Endothelial cell of umbilical vein (primary cell): ENCODE data around the gene RAB28. TPM values are rescaled to one million over a fixed set of nuclear protein-coding genes. Genes with fewer than 3 reads are reported as not detected.

Experiments used
- BruUV-seq: library from RNA; stranded (reverse); fragments of 400-500 nt; replicated peaks from 2 replicates; lab custom pipeline; 2021; lab: Mats Ljungman, UMichigan
- CTCF ChIA-PET: fragments of 300-600, 350-600 bp; sonication (Branson Sonifier 250); formaldehyde crosslinking; loops from one replicate; lab custom pipeline; 2021; ENCODE audit warnings: antibody characterized with exemption, inconsistent platforms; lab: Charles Lee
- POLR2A ChIA-PET: fragments of 300-600, 350-600 bp; sonication (Branson Sonifier 250); formaldehyde crosslinking; loops from one replicate; lab custom pipeline; 2021; ENCODE audit warnings: antibody characterized with exemption, inconsistent platforms; lab: Charles Lee
- DNase-seq: peaks from one replicate; pipeline ENCODE4 v3.0.0-alpha.2; 2011; ENCODE audit warnings: low read depth, low spot score
- FAIRE-seq: peaks from 2 replicates; lab custom pipeline; 2011; peaks lifted over from hg19 to GRCh38; lab: Jason Lieb, UNC
- H2AFZ ChIP-seq: 2 replicates; pipeline ENCODE4 v1.6.0; 2012; ENCODE audit warnings: low read depth, low read length, control low read depth, inconsistent platforms
- H3K27ac ChIP-seq: 2 replicates; pipeline ENCODE4 v1.5.1; 2011; ENCODE audit warnings: low read depth, mild to moderate bottlenecking, control low read depth, low read length, moderate library complexity; ENCODE audit not compliant: insufficient read depth
- H3K27me3 ChIP-seq, 2 experiments: 2 replicates each; pipeline versions ENCODE4 v1.6.0 to v1.6.1; 2011; ENCODE audit warnings: low read length in 2 of 2, mixed read lengths in 1 of 2; ENCODE audit not compliant: control insufficient read depth in 2 of 2, insufficient read depth in 2 of 2
- H3K36me3 ChIP-seq, 2 experiments: 2 replicates in 1 of 2; 3 replicates in 1 of 2; pipeline ENCODE4 v1.5.1; 2011; ENCODE audit warnings: low read length in 2 of 2, mild to moderate bottlenecking in 1 of 2, moderate library complexity in 1 of 2; ENCODE audit not compliant: control insufficient read depth in 2 of 2, insufficient read depth in 2 of 2; ENCODE audit errors: extremely low read depth in 1 of 2
- H3K4me1 ChIP-seq: 3 replicates; pipeline ENCODE4 v1.5.1; 2011; ENCODE audit warnings: mild to moderate bottlenecking, low read length; ENCODE audit not compliant: control insufficient read depth, insufficient read depth; ENCODE audit errors: extremely low read depth
- H3K4me2 ChIP-seq: 2 replicates; pipeline ENCODE4 v1.6.1; 2011; ENCODE audit warnings: low read length, control low read depth, mixed read lengths; ENCODE audit not compliant: insufficient read depth
- H3K4me3 ChIP-seq, 3 experiments: fragments of 200-600 bp in 1 of 3; sonication (generic), shearing (Covaris generic) in 1 of 3; replicated peaks in 1 of 3; 2 replicates each; pipeline ENCODE4 v1.5.1; 2011 to 2016; ENCODE audit warnings: control low read depth in 3 of 3, low read length in 3 of 3, mild to moderate bottlenecking in 2 of 3, inconsistent platforms in 1 of 3, low read depth in 1 of 3, moderate library complexity in 1 of 3; ENCODE audit not compliant: insufficient read depth in 1 of 3
- H3K79me2 ChIP-seq: 2 replicates; pipeline ENCODE4 v1.6.0; 2012; ENCODE audit warnings: low read length, inconsistent platforms; ENCODE audit not compliant: control insufficient read depth, insufficient read depth
- H3K9ac ChIP-seq: replicated peaks from 2 replicates; pipeline ENCODE3; 2011; ENCODE audit warnings: low read length, control low read depth; ENCODE audit not compliant: insufficient read depth; ENCODE audit errors: extremely low read depth
- H3K9me1 ChIP-seq: replicated peaks from 3 replicates; pipeline ENCODE4 v1.6.0; 2011; ENCODE audit warnings: mild to moderate bottlenecking, low read length; ENCODE audit not compliant: control insufficient read depth, insufficient read depth; ENCODE audit errors: extremely low read depth
- H3K9me3 ChIP-seq: replicated peaks from 2 replicates; pipeline ENCODE4 v1.5.1; 2012; ENCODE audit warnings: low read length, inconsistent platforms; ENCODE audit not compliant: control insufficient read depth, insufficient read depth
- H4K20me1 ChIP-seq: replicated peaks from 2 replicates; pipeline ENCODE3; 2011; ENCODE audit warnings: mild to moderate bottlenecking, low read length; ENCODE audit not compliant: control insufficient read depth, insufficient read depth; ENCODE audit errors: extremely low read depth
- CTCF ChIP-seq, 2 donors: IDR thresholded peaks; 1 replicate in 1 of 2; 2 replicates in 1 of 2; pipeline ENCODE4 v1.5.1; 2011; ENCODE audit warnings: low read length in 2 of 2, mild to moderate bottlenecking in 2 of 2, moderate library complexity in 2 of 2, control low read depth in 1 of 2, inconsistent platforms in 1 of 2, low read depth in 1 of 2; ENCODE audit not compliant: insufficient read depth in 1 of 2; ENCODE audit errors: extremely low read depth in 1 of 2
- MAX ChIP-seq: IDR thresholded peaks from 2 replicates; pipeline ENCODE4 v1.6.1; 2011; ENCODE audit not compliant: insufficient read depth, insufficient read length
- MYC ChIP-seq: IDR thresholded peaks from one replicate; pipeline ENCODE4 v1.6.1; 2011; ENCODE audit warnings: mild to moderate bottlenecking, low read depth, low read length
- POLR2AphosphoS5 ChIP-seq: IDR thresholded peaks from 2 replicates; pipeline ENCODE4 v1.6.1; 2012; ENCODE audit warnings: low read depth, mild to moderate bottlenecking, control low read depth, low read length, moderate library complexity; ENCODE audit not compliant: insufficient read depth
- dilution Hi-C: fragments of 300-500 bp; cut with MboI; formaldehyde crosslinking; loops from one replicate; pipeline ENCODE4 v1.15.0; 2019; ENCODE audit warnings: low sequenced_read_pairs; ENCODE audit not compliant: extremely low pct_ligation_motif_present
- intact Hi-C: fragments of 100-400 bp; cut with micrococcal nuclease; formaldehyde crosslinking; loops from one replicate; pipeline ENCODE4 v1.10.0; 2022
- polyA plus RNA-seq, 4 experiments: library from polyadenylated mRNA; depleted of rRNA in 3 of 4; stranded (reverse) in 3 of 4; unstranded in 1 of 4; fragments of >200 nt; gene quantifications; 2 replicates each; pipeline versions ENCODE4 v1.2.1 to v1.2.3, GENCODE V29; 2011 to 2012; ENCODE audit warnings: missing spikeins in 1 of 4
- total RNA-seq: library from RNA; stranded (reverse); gene quantifications from 2 replicates; pipeline ENCODE4 v1.2.3, GENCODE V29; 2021

Gene RAB28
- total and polyA plus RNA-seq, 2 donors (not counting 3 experiments of a cell fraction or from before 2014, with no cell fraction given), result 13.0 to 13.2 TPM

DNA sequence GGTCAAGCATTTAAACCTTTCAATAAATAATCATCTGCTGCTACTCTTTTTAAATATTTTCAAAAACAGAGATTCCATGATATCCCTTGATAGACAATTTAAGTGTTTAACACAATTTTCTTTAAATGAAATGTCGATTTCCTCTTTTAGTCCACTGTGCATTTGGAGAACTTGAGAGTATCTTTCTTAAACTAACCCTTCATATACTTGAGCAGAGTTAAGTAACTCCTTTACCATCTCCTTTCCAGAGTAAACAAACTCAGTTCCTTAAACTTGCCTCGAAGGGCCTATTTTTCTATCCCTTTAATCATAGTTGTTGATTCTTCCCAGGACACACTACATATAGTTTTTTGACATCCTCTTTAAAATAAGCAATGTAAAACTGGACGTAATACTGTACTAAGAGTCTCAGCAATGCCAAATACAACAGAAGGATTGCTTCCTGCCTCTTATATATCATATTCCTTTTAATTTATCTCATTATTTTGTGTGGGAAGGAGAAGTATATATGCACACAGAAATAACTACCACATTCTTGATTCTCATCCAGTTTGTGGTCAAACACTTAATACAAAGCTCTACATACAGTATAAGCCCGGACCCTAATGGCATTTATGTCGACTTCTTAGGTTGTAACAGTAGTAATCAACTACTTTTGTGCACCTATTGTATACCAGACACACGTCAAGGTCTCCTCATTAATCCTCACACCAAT, 22.8 kb downstream of the RAB28 start:
- POLR2A ChIA-PET, result no interaction called here
- CTCF ChIA-PET, result no interaction called here
- H2AFZ ChIP-seq, result no peak overlapping the region
- H3K36me3 ChIP-seq, result no peaks in the 10 kb centered on the region
- no peak overlapping the region for H3K4me2 ChIP-seq
- no peak overlapping the region for H3K9ac ChIP-seq
- H4K20me1 ChIP-seq, result no peaks in the 10 kb centered on the region
- no peak for FAIRE-seq
- H3K9me3 ChIP-seq, result no peaks in the 10 kb centered on the region
- no TSS peak for BruUV-seq
- no peak overlapping the region for H3K27ac ChIP-seq
- intact Hi-C loops (no loop called here), dilution Hi-C loops (no loop called here)
- no peaks in the 10 kb centered on the region for H3K9me1 ChIP-seq
- no peak overlapping the region for H3K4me3 ChIP-seq
- DNase-seq, result no peak
- H3K27me3 ChIP-seq, result no peaks in the 10 kb centered on the region
- no peak for TF ChIP-seq CTCF (IDR thresholded peaks at IDR 0.05; ENCODE audit: extremely low read depth in 1 of 2, insufficient read depth in 1 of 2, low read depth in 1 of 2, low read length in 2 of 2)
- no peak for TF ChIP-seq POLR2AphosphoS5
- no peak for TF ChIP-seq MYC
- peaks cover 4% of the 10 kb centered on the region for H3K79me2 ChIP-seq
- no peaks in the 10 kb centered on the region for H3K4me1 ChIP-seq

GRCh38 chr4:13455411-13455810, 28.7 kb downstream of the RAB28 start:
- TF ChIP-seq MAX (no peak), POLR2AphosphoS5 (no peak)
- ChIA-PET CTCF (no interaction called here), POLR2A (no interaction called here)
- no peaks in the 10 kb centered on the region for H3K27me3 ChIP-seq
- H3K36me3 ChIP-seq, result peaks cover 0 to 6% of the 10 kb centered on the region in 2 experiments
- H3K27ac ChIP-seq, result no peak overlapping the region
- no peak overlapping the region for H3K4me3 ChIP-seq
- no peaks in the 10 kb centered on the region for H3K9me1 ChIP-seq
- no peaks in the 10 kb centered on the region for H3K79me2 ChIP-seq
- H3K9ac ChIP-seq, result no peak overlapping the region
- H3K4me2 ChIP-seq, result no peak overlapping the region
- DNase-seq (no peak), FAIRE-seq (no peak)
- BruUV-seq, result no TSS peak
- no peak overlapping the region for H2AFZ ChIP-seq
- H3K4me1 ChIP-seq, result no peaks in the 10 kb centered on the region
- no peaks in the 10 kb centered on the region for H4K20me1 ChIP-seq
- intact Hi-C loops (no loop called here), dilution Hi-C loops (no loop called here)
- no peaks in the 10 kb centered on the region for H3K9me3 ChIP-seq
